ENCODE data around the gene KAT6B.
A peak's percentile ranks its signal among the peaks of the same experiment; 100 is the strongest.
"Not testable (repeated sequence)": the region's sequence is repeated elsewhere in the genome, so short reads cannot be mapped to it uniquely, and the experiment has no call there.

KAT6B gene

GRCh38 chr10:74826142-74827044, at the start of gene KAT6B:
KAT6B (plus strand) TSS chr10:74826600; CDS start chr10:74842858, 16,258 bp downstream.
- peak; percentile 98 to 99 for DNase-seq (ENCODE audit: low read depth in 2 of 2)

GRCh38 chr10:74778436-74779094, 47.8 kb upstream of the KAT6B start:
- DNase-seq (ENCODE audit: low read depth in 2 of 2), result no peak

- DNase-seq (ENCODE audit: low read depth in 2 of 2), result not testable (repeated sequence)
Observed at GRCh38 chr10:74781870-74782269, 44.5 kb upstream of the KAT6B start.

DNA sequence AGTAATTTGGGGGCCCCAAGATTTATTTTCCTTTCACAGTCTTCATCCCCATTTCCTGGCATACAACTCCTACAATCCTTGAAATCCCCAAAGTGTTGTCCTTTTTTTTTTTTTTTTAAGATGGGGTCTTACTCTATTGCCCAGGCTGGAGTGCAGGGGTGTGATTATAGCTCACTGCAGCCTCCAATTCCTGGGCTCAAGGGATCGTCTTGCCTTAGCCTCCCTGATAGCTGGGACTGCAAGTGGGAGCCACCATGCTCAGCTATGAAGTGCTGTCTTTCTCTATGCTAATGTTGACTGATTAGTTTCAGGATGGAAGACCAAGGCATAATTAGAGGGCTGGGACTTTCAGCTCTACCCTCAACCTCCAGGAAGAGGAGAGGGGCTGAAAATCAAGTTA, 41.9 kb upstream of the KAT6B start:
- no peak for DNase-seq (ENCODE audit: low read depth in 2 of 2)

DNA sequence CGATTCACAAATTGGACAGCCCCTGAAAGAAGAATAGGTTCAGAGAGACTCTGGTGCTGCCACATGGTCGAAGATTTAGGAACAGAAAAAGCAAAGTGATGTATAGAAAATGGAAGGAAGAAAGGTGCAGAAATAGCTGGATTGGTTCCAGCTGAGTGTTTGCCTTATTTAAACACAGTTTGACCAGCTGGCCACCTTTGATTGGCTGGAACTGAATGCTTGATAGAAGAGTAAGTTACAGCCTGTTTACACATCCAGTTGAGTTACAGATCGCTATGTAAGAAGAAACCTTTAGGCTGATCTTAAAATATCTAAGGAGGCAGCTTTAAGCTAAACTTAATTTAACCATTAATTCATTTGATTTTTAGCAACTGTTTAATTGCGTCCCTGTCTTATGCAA, 40.3 kb upstream of the KAT6B start:
- DNase-seq (ENCODE audit: low read depth in 2 of 2), result no peak

- DNase-seq (ENCODE audit: low read depth in 2 of 2), result no peak
Observed at GRCh38 chr10:74787457-74787856, 38.9 kb upstream of the KAT6B start.

DNA sequence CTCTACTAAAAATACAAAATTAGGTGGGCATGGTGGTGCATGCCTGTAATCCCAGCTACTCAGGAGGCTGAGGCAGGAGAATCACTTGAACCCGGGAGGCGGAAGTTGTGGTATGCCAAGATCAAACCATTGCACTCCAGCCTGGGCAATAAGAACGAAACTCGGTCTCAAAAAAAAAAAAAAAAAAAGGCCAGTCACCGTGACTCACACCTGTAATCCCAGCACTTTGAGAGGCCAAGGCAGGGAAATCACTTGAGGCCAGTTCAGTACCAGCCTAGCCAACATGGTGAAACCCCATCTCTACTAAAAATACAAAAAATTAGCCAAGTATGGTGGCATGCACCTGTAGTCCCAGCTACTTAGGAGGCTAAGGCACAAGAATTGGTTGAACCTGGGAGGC, 34.4 kb upstream of the KAT6B start:
- not testable (repeated sequence) for DNase-seq (ENCODE audit: low read depth in 2 of 2)

- no peak for DNase-seq (ENCODE audit: low read depth in 2 of 2)
Observed at GRCh38 chr10:74792726-74793125, 33.7 kb upstream of the KAT6B start.

DNA sequence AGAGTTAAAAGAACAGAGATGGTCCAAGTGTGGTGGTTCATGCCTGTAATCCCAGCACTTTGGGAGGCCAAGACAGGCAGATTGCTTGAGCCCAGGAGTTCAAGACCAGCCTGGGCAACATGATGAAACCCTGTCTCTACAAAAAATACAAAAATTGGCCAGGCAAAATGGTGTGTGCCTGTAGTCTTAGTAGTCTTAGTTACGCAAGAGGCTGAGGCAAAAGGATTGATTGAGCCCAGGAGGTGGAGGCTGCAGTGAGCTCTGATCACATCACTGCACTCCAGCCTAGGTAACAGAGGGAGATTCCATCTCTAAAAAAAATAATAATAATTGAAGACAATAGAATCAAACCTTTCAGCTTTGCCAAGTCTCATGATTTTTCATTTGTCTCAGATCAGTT, 33.2 kb upstream of the KAT6B start:
- not testable (repeated sequence) for DNase-seq (ENCODE audit: low read depth in 2 of 2)

DNA sequence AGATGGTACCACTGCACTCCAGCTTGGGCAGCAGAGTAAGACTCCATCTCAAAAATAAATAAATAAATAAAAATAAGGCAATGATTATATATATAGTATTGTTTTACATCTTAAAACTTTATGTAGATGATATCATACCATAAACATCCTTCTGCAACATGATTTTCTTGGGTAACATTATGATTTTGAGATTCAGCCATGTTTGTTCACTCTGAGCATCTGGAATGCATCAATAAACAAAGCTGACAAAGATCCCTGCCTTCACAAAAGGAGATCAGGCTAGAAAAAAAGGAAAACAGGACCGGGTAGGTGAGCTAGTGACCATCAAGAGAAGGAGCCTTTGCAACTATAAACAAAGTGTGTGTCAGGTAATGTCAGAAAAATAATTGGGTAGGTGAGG, 31.9 kb upstream of the KAT6B start:
- DNase-seq (ENCODE audit: low read depth in 2 of 2), result no peak

- no peak for DNase-seq (ENCODE audit: low read depth in 2 of 2)
Observed at GRCh38 chr10:74797550-74797949, 28.9 kb upstream of the KAT6B start.

GRCh38 chr10:74799721-74800221, 26.6 kb upstream of the KAT6B start:
- DNase-seq (ENCODE audit: low read depth in 2 of 2), result no peak

DNA sequence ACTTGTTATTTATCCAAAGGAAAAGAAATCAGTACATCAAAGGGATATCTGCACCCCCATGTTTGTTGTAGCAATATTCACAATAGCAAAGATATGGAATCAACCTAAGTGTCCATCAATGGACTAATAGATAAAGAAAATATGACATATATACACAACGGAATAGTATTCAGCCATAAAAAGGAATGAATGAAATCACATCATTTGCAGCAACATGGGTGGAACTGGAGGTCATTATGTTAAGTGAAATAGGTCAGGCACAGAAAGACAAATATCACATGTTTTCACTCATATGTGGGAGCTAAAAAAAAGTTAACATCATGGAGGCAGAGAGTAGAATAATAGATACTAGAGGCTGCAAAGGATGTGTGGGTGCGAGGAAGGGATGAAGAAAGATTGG, 25.0 kb upstream of the KAT6B start:
- DNase-seq (ENCODE audit: low read depth in 2 of 2), result no peak

DNA sequence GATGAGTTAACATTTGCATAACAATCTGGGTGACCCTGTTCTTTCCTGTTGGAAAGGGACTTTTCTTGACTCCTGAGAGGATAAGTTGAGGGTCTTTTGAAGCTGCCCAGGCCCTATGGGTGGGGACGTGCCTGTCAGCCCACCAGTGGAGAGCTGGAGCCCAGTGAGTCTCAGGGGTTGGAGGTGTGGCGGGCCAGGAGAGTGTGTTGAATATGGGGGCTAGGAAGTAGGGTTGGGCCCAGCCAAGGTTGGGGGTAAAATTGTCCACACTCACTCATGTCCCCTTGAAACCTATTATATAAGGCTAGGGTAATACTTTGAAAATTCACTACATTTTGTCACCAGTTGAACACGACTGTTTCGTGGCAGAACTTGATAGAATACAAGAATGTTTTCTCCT, 17.9 kb upstream of the KAT6B start:
- no peak for DNase-seq (ENCODE audit: low read depth in 2 of 2)

- DNase-seq (ENCODE audit: low read depth in 2 of 2), result no peak
Observed at GRCh38 chr10:74810087-74810486, 16.3 kb upstream of the KAT6B start.

DNA sequence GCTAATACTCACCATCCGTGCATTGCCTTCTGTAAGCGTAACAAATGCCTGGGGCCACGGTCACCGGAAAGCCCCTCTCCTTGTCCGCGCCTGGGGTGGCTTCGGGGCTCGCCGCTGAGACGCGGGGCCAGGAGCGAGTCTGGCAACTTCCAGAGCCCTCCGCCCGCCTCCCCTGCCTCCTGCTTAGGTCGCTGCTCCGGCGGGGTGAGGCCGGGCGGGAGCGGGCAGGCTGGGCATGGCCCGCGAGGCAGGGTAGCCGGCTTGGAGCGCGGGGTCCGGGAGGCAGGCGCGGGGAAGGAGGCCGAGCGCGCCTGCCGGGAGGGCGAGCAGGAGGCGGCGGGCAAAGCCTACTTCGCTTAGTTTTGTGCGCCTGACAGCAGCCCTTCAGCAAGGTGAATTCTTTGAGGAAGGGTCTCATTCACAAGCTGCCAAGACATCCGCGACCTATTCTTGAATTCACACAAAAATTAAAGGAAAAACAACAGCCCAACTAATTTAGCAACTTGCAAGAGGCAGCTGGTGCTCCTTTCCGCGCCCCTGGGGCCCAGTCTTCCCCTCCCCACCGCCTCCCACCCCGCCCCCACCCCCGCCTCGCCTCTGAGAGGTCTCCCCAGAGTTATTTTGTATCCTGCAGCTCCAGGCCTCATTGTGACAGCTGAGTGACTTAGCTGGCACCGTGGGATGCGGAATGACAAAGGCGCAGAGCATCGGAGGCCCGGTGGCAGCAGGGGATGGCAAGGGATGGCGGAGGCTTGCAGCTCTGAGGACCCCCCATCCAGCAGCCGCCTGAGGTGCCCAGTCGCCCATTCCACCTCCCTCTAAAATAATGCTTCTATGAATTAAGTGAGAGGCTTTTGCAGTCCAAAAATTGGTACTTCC, 12.8 kb upstream of the KAT6B start:
- no peak for DNase-seq (ENCODE audit: low read depth in 2 of 2)

- no peak for DNase-seq (ENCODE audit: low read depth in 2 of 2)
Observed at GRCh38 chr10:74814797-74815196, 11.6 kb upstream of the KAT6B start.

GRCh38 chr10:74816824-74817498, 9.4 kb upstream of the KAT6B start:
- DNase-seq (ENCODE audit: low read depth in 2 of 2), result no peak

DNA sequence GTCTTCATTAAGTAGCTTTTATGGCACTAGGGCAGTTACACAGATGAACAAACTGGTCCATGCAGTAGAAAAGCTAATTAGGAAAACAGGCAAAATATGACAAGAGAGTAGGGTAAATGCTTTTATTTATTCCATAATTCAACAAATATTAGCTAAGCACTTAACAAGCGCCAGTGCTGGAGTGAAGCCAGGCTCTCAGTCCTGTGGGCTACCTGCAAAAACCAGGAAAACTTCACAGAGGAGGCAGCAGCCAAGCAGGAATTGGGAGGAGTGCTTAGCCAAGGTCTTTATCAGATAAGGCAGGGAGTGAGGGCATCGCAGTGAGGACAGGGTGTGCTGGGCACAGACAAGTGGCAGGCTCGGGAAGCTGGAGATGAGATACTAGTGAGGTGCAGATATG, 4.9 kb upstream of the KAT6B start:
- no peak for DNase-seq (ENCODE audit: low read depth in 2 of 2)

GRCh38 chr10:74822101-74822500, 4.3 kb upstream of the KAT6B start:
- no peak for DNase-seq (ENCODE audit: low read depth in 2 of 2)

DNA sequence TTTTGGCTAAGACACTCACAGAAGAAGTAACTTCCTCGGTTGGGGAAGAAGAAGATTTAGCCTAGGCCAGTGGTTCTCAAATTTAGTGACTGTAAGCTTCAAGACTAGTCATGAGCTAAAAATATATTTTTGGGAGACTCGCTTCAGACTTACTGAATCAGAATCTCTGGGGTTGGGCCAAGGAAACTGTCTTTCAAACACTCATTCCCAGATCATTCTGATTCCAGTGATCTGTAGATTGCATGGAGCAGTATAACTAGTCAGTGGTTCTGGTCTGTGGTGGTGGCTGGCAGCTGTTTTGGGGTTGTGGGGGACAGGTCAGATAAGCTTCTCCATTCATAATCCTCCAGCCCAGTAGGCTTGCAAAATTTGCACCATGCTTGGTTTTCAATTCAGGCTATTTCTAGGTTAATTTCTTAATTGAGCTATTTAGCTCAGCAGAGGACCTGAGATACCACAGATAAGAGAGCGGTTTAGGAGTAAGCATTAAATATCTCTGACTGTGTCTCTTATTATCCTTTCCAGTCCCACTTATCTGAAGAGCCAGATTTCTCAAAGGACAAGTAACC, 3.8 kb upstream of the KAT6B start:
- no peak for DNase-seq (ENCODE audit: low read depth in 2 of 2)

Measured in stimulated activated CD4-positive, alpha-beta T cell treated with anti-CD3 and anti-CD28 coated beads, Interleukin-1b, Interleukin-23, amount 100 ng/mL, for 4 hours (primary cell).